ENCODE results near the gene MEIOSIN. TPM values are rescaled to one million over a fixed set of nuclear protein-coding genes. Genes with fewer than 3 reads are reported as not detected.
A peak's percentile ranks its signal among the peaks of the same experiment; 100 is the strongest.

MEIOSIN gene
- total and polyA plus RNA-seq, 2 of the 4 experiments (the other 2 are of a cell fraction): not detected

DNA sequence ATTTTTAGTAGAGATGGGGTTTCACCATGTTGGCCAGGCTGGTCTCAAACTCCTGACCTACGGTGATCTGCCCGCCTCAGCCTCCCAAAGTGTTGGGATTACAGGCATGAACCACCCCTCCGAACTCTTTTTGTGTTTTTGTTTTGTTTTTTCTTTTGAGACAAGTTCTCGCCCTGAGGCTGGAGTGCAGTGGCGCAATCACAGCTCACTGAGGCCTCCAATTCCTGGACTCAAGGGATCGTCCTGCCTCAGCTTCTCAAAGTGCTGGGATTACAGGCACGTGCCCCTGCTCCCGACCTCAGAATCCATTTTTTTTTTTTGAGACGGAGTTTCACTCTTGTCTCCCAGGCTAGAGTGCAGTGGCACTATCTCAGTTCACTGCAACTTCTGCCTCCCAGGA is 24.5 kb downstream of the MEIOSIN start:
- POLR2A ChIA-PET (ENCODE audit: unreplicated experiment): no interaction called here

More for the DNA sequence above, 24.5 kb downstream of the MEIOSIN start:
- peaks cover 3% of the 10 kb centered on the region; the same call in 1 of the 2 replicates for H3K27me3 ChIP-seq (ENCODE audit: control insufficient read depth, insufficient read depth, low read length)
- H3K9ac ChIP-seq (ENCODE audit: low read depth, low read length): no peak overlapping the region
- in situ Hi-C loops (cut with MboI; ENCODE audit: low sequenced_read_pairs): no loop called here
- H2AK9ac ChIP-seq (replicated peaks; ENCODE audit: low read depth, low read length, poor library complexity): no peak overlapping the region
- H3K4ac ChIP-seq (ENCODE audit: low read depth, low read length): no peak overlapping the region
- DNase-seq (no peak), ATAC-seq (ENCODE audit: low read depth) (no peak)
- no peaks in the 10 kb centered on the region for H3K4me1 ChIP-seq (ENCODE audit: control insufficient read depth, insufficient read depth, low read length)
- no peak overlapping the region for H2AFZ ChIP-seq (replicated peaks; ENCODE audit: low read length, poor library complexity)
- H4K5ac ChIP-seq (ENCODE audit: low read depth, low read length): no peak overlapping the region
- no peak overlapping the region for H2AK5ac ChIP-seq (ENCODE audit: low read depth, low read length)
- H3K79me1 ChIP-seq (ENCODE audit: low read depth in 1 of 2, low read length in 2 of 2): no peaks in the 10 kb centered on the region
- H2BK5ac ChIP-seq (ENCODE audit: low read depth, low read length, poor library complexity, severe bottlenecking): no peak overlapping the region
- H3K4me3 ChIP-seq (ENCODE audit: insufficient read depth, low read depth, low read length): no peak overlapping the region
- H3K9me3 ChIP-seq (ENCODE audit: control insufficient read depth, insufficient read depth, low read length): no peaks in the 10 kb centered on the region
- TF ChIP-seq CEBPB (IDR thresholded peaks at IDR 0.05; ENCODE audit: low read depth, low read length): peak; percentile 46; the same call in 1 of the 2 replicates
- no peak for TF ChIP-seq MXI1 (IDR thresholded peaks at IDR 0.05; ENCODE audit: borderline replicate concordance, low read depth, low read length)
- TF ChIP-seq CHD1 (IDR thresholded peaks at IDR 0.05; ENCODE audit: low read depth, low read length): no peak
- H3K36me3 ChIP-seq (ENCODE audit: control insufficient read depth, insufficient read depth, low read length): no peaks in the 10 kb centered on the region
- no peaks in the 10 kb centered on the region for H3K9me1 ChIP-seq (ENCODE audit: insufficient read depth, low read length)
- no peak overlapping the region for H3K27ac ChIP-seq (ENCODE audit: insufficient read depth, low read length)
- H2BK120ac ChIP-seq (ENCODE audit: low read depth, low read length): no peak overlapping the region
- H2BK15ac ChIP-seq (ENCODE audit: low read depth, low read length): no peak overlapping the region
- H2BK20ac ChIP-seq (ENCODE audit: low read depth, low read length): no peak overlapping the region
- H3K23ac ChIP-seq (ENCODE audit: low read depth, low read length): no peak overlapping the region
- no peak overlapping the region for H4K91ac ChIP-seq (ENCODE audit: insufficient read depth, low read depth, low read length)
- CTCF ChIA-PET: interaction anchor here (0.6 kb wide), 1 partner anchor 45 kb away, joined by 3 read pairs; no protein-coding TSS in a partner anchor
- no TSS peak for BruUV-seq (replicated peaks)
- H3K14ac ChIP-seq (replicated peaks; ENCODE audit: low read depth, low read length): no peak overlapping the region
- H4K8ac ChIP-seq (ENCODE audit: low read depth in 2 of 2, low read length in 2 of 2): no peak overlapping the region
- no peak overlapping the region for H3K18ac ChIP-seq (ENCODE audit: low read depth, low read length)
- dilution Hi-C loops (cut with HindIII; ENCODE audit: low sequenced_read_pairs, unreplicated experiment): no loop called here
- H3K4me2 ChIP-seq (ENCODE audit: low read depth, low read length): no peak overlapping the region
- intact Hi-C loops (cut with micrococcal nuclease): no loop called here
- H3K56ac ChIP-seq (ENCODE audit: extremely low read depth, insufficient read depth, low read length): no peak overlapping the region
- WGBS, 2 experiments (ENCODE audit: extremely low coverage in 2 of 2, insufficient read length in 1 of 2): 82% methylated on average over 3 of the region's 9 CpGs; no CpG with 5 or more reads in 1 of the 2 experiments
- no peaks in the 10 kb centered on the region for H4K20me1 ChIP-seq (ENCODE audit: insufficient read depth, low read length)
